C4-2B (cell line): ENCODE data around the gene ANKRD53.

Experiments
- H3K27ac ChIP-seq: fragments of 450-650 bp; 2 replicates; pipeline ENCODE4 v1.5.1; 2017
- ZFX ChIP-seq: fragments of 450-650 bp; IDR thresholded peaks from 2 replicates; pipeline ENCODE4 v1.6.1; 2017
- TF ChIP-seq, protein P1 (sequence below): fragments of 450-650 bp; conservative IDR thresholded peaks from 2 replicates; pipeline ENCODE4 v1.5.1; 2017; ENCODE audit warnings: mild to moderate bottlenecking

Gene ANKRD53

GRCh38 chr2:70983506-70984227, 5.2 kb downstream of the ANKRD53 start:
- no peak for TF ChIP-seq ZFX
- TF ChIP-seq, protein P1, sequence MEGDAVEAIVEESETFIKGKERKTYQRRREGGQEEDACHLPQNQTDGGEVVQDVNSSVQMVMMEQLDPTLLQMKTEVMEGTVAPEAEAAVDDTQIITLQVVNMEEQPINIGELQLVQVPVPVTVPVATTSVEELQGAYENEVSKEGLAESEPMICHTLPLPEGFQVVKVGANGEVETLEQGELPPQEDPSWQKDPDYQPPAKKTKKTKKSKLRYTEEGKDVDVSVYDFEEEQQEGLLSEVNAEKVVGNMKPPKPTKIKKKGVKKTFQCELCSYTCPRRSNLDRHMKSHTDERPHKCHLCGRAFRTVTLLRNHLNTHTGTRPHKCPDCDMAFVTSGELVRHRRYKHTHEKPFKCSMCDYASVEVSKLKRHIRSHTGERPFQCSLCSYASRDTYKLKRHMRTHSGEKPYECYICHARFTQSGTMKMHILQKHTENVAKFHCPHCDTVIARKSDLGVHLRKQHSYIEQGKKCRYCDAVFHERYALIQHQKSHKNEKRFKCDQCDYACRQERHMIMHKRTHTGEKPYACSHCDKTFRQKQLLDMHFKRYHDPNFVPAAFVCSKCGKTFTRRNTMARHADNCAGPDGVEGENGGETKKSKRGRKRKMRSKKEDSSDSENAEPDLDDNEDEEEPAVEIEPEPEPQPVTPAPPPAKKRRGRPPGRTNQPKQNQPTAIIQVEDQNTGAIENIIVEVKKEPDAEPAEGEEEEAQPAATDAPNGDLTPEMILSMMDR, result no peak
- H3K27ac ChIP-seq, result no peak overlapping the region

GRCh38 chr2:70984228-70984575, 5.8 kb downstream of the ANKRD53 start:
- TF ChIP-seq, protein P1, result no peak
- H3K27ac ChIP-seq, result no peak overlapping the region

GRCh38 chr2:70984576-70985282, 6.3 kb downstream of the ANKRD53 start:
- no peak for TF ChIP-seq ZFX
- TF ChIP-seq, protein P1, result peak; percentile 23
- H3K27ac ChIP-seq, result no peak overlapping the region

DNA sequence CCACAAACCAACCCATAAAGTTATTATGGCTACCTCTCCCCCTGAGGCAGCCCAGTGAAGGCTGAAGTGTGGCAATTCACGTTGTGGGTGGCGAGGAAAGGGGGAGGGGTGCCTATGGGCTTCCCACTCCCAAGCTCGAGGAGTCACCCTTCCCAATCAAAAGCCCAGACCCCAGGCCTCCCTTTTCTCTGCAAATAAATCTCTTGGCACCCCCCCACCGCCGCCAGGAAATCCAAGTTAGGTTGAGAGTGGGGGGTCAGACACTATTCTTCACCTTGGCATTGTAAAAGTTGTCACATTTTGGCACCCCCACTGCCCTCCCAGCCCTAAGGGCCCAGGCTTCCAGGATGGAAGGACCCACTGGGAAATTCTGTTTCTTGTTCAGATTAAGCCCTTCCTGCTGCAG, 6.9 kb downstream of the ANKRD53 start:
- TF ChIP-seq, protein P1, result no peak
- no peak for TF ChIP-seq ZFX
- no peak overlapping the region for H3K27ac ChIP-seq

DNA sequence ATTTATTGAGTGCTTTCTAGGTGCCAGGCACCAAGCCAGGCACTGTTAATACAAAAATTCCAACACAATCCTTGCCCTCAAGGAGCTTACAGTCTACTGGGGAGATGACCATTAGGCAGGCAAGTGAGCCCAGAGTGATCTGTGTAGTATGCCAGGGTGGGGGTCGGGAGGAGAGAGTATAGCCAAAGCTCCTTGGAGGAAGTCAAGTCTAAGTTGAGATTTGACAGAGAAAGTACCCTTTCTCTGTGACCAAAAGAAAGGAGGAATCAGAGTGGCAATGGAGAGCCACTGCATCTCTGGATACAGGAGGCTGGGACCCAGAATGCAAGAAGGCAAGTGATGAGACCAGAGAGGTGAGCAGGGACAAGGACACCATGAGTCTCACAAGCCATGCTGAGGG, 7.5 kb downstream of the ANKRD53 start:
- no peak for TF ChIP-seq ZFX
- TF ChIP-seq, protein P1, result no peak
- no peak overlapping the region for H3K27ac ChIP-seq

DNA sequence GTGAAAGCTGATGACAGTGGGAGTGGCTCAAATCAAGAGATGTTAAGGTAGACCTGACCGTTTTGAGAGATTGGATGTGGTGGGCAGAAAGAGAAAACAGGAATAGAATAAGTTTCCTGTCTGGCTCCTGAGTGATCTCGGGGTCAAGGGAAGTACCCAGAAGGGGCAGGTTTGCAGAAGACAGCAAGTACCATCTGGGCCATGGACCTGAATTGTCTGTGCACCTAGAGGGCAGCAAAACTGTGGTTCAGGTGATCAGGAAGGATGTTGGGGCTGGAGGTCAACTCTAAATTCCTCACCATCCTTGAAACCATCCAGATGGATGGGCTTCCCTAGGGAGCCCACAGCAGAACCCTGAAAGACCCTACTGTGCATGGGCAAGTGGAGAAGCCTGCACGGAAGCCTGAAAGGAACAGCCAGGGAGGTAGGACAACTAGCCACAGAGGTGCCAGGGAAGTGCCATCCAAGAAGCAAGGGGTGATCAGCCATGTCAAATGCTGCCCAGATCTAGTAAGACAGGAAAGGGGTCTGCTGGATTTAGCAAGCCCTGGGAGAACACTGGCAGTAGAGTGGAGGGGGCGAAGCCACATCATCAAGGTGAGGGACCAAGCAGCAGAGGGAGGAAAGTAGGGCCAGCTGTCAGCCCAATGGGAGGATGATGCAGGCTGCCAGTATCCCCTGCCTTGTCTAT, 8.2 kb downstream of the ANKRD53 start:
- TF ChIP-seq, protein P1, result no peak
- no peak for TF ChIP-seq ZFX
- H3K27ac ChIP-seq, result no peak overlapping the region

DNA sequence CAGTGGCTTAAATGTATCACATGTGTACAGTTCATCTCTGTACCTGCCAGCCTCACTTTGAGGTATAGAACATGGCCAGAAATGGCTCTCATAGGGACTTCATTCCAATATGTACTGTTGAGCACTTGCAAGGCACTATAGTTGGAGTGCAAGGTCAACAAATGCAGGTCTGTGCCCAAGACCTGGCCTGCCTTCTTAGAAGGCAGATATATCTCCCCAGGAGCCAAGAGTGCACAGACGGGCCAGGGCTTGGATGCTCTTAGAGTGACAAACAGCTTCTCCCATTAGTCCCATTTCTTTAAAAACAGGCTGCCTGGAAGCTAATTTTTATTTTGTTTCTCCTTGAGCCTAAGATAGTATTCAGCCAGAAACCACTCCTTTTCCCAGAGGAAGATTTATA, 9.0 kb downstream of the ANKRD53 start:
- TF ChIP-seq ZFX, result no peak
- H3K27ac ChIP-seq, result no peak overlapping the region
